ENCODE measurements around the gene FMNL2. TPM values are rescaled to one million over a fixed set of nuclear protein-coding genes. Genes with fewer than 3 reads are reported as not detected.
A peak's percentile ranks its signal among the peaks of the same experiment; 100 is the strongest.

FMNL2 gene
- total and polyA plus RNA-seq, 2 of the 4 experiments (the other 2 are of a cell fraction): 10.9 to 11.4 TPM

- Histone ChIP-seq H3K9ac (ENCODE audit: low read depth, low read length) (no peak overlapping the region), H2AK9ac (replicated peaks; ENCODE audit: low read depth, low read length, poor library complexity) (no peak overlapping the region), H3K4me3 (ENCODE audit: insufficient read depth, low read depth, low read length) (no peak overlapping the region), H4K5ac (ENCODE audit: low read depth, low read length) (no peak overlapping the region), H3K56ac (ENCODE audit: extremely low read depth, insufficient read depth, low read length) (no peak overlapping the region), H4K8ac (ENCODE audit: low read depth in 2 of 2, low read length in 2 of 2) (no peak overlapping the region), H3K27ac (ENCODE audit: insufficient read depth, low read length) (no peak overlapping the region), H2BK120ac (ENCODE audit: low read depth, low read length) (0 out of 2 replicates have a peak overlapping the region, but pooled peaks have one; percentile 4), H3K4me1 (ENCODE audit: control insufficient read depth, insufficient read depth, low read length) (peaks cover 19% of the 10 kb centered on the region), H3K4me2 (ENCODE audit: low read depth, low read length) (peak overlapping the region; percentile 3; the same call in 1 of the 2 replicates), H3K36me3 (ENCODE audit: control insufficient read depth, insufficient read depth, low read length) (no peaks in the 10 kb centered on the region), H3K23ac (ENCODE audit: low read depth, low read length) (peak overlapping the region; percentile 4; the same call in 1 of the 2 replicates), H3K14ac (replicated peaks; ENCODE audit: low read depth, low read length) (no peak overlapping the region), H4K20me1 (ENCODE audit: insufficient read depth, low read length) (0 out of 2 replicates have a peak, but pooled peaks cover 4% of the 10 kb centered on the region), H3K79me1 (ENCODE audit: low read depth in 1 of 2, low read length in 2 of 2) (peaks cover 19 to 51% of the 10 kb centered on the region in 2 experiments; a peak in 3 of 4 replicates), H3K9me3 (ENCODE audit: control insufficient read depth, insufficient read depth, low read length) (no peaks in the 10 kb centered on the region), H2BK5ac (ENCODE audit: low read depth, low read length, poor library complexity, severe bottlenecking) (no peak overlapping the region), H3K9me1 (ENCODE audit: insufficient read depth, low read length) (peaks cover 7% of the 10 kb centered on the region; the same call in 1 of the 2 replicates), H4K91ac (ENCODE audit: insufficient read depth, low read depth, low read length) (no peak overlapping the region), H3K27me3 (ENCODE audit: control insufficient read depth, insufficient read depth, low read length) (no peaks in the 10 kb centered on the region), H3K4ac (ENCODE audit: low read depth, low read length) (peak overlapping the region; percentile 55), H2BK20ac (ENCODE audit: low read depth, low read length) (peak overlapping the region; percentile 22), H2AFZ (replicated peaks; ENCODE audit: low read length, poor library complexity) (no peak overlapping the region), H3K18ac (ENCODE audit: low read depth, low read length) (peak overlapping the region; percentile 18; the same call in 1 of the 2 replicates), H2AK5ac (ENCODE audit: low read depth, low read length) (no peak overlapping the region), H2BK15ac (ENCODE audit: low read depth, low read length) (no peak overlapping the region)
- in situ Hi-C loops (cut with MboI; ENCODE audit: low sequenced_read_pairs) (no loop called here), dilution Hi-C loops (cut with HindIII; ENCODE audit: low sequenced_read_pairs, unreplicated experiment) (no loop called here), intact Hi-C loops (cut with micrococcal nuclease) (no loop called here)
- DNase-seq (peak; percentile 64), ATAC-seq (ENCODE audit: low read depth) (no peak)
- no TSS peak for BruUV-seq (replicated peaks)
- no CpG with 5 or more reads among the region's 4 CpGs for WGBS, 2 experiments (ENCODE audit: extremely low coverage in 2 of 2, insufficient read length in 1 of 2)
- TF ChIP-seq MAZ (IDR thresholded peaks at IDR 0.05; ENCODE audit: borderline replicate concordance, low read depth, low read length) (no peak), FOS (IDR thresholded peaks at IDR 0.05; ENCODE audit: low read depth, low read length) (no peak), USF2 (IDR thresholded peaks at IDR 0.05; ENCODE audit: low read depth, low read length) (no peak), SMC3 (IDR thresholded peaks at IDR 0.05; ENCODE audit: low read depth, low read length) (no peak), NFE2L2 (IDR thresholded peaks at IDR 0.05; ENCODE audit: low read depth, low read length) (no peak), CHD1 (IDR thresholded peaks at IDR 0.05; ENCODE audit: low read depth, low read length) (no peak), ELK1 (IDR thresholded peaks at IDR 0.05; ENCODE audit: borderline replicate concordance, low read depth, low read length) (no peak), RAD21 (IDR thresholded peaks at IDR 0.05; ENCODE audit: low read length) (no peak), MAFK (IDR thresholded peaks at IDR 0.05; ENCODE audit: low read depth, low read length) (no peak), BHLHE40 (IDR thresholded peaks at IDR 0.05; ENCODE audit: low read depth, low read length) (no peak), POLR2A (IDR thresholded peaks at IDR 0.05; ENCODE audit: low read depth, low read length) (no peak), RCOR1 (IDR thresholded peaks at IDR 0.05; ENCODE audit: insufficient replicate concordance, low read length) (no peak), RFX5 (IDR thresholded peaks at IDR 0.05; ENCODE audit: low read depth, low read length) (no peak), CEBPB (IDR thresholded peaks at IDR 0.05; ENCODE audit: low read depth, low read length) (no peak), MXI1 (IDR thresholded peaks at IDR 0.05; ENCODE audit: borderline replicate concordance, low read depth, low read length) (no peak)
- TF ChIP-seq, protein P1, sequence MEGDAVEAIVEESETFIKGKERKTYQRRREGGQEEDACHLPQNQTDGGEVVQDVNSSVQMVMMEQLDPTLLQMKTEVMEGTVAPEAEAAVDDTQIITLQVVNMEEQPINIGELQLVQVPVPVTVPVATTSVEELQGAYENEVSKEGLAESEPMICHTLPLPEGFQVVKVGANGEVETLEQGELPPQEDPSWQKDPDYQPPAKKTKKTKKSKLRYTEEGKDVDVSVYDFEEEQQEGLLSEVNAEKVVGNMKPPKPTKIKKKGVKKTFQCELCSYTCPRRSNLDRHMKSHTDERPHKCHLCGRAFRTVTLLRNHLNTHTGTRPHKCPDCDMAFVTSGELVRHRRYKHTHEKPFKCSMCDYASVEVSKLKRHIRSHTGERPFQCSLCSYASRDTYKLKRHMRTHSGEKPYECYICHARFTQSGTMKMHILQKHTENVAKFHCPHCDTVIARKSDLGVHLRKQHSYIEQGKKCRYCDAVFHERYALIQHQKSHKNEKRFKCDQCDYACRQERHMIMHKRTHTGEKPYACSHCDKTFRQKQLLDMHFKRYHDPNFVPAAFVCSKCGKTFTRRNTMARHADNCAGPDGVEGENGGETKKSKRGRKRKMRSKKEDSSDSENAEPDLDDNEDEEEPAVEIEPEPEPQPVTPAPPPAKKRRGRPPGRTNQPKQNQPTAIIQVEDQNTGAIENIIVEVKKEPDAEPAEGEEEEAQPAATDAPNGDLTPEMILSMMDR (conservative IDR thresholded peaks at IDR 0.05; ENCODE audit: low read depth, low read length): no peak
- ChIA-PET POLR2A (ENCODE audit: unreplicated experiment) (no interaction called here), CTCF (no interaction called here)
These were observed 171.9 kb downstream of the FMNL2 start for GRCh38 chr2:152506843-152507242.

All from IMR-90 (cell line).